Breast epithelium (tissue), 4 donors: ENCODE results near the gene HM13. TPM values are rescaled to one million over a fixed set of nuclear protein-coding genes. Genes with fewer than 3 reads are reported as not detected.
A peak's percentile ranks its signal among the peaks of the same experiment; 100 is the strongest.
"Not testable (repeated sequence)": the region's sequence is repeated elsewhere in the genome, so short reads cannot be mapped to it uniquely, and the experiment has no call there.

ENCODE experiments used
- DNase-seq, 2 donors: peaks; one replicate each; pipeline ENCODE4 v3.0.0-alpha.2; 2019; ENCODE audit warnings: low spot score in 2 of 2
- H3K27ac ChIP-seq, 2 donors: fragments of 200-600 bp; sonication (generic) in 1 of 2; one replicate each; pipeline ENCODE4 v1.5.1; 2016 to 2019; ENCODE audit warnings: mild to moderate bottlenecking in 1 of 2
- H3K27me3 ChIP-seq, 2 donors: fragments of 200-600 bp; sonication (generic) in 1 of 2; one replicate each; pipeline versions ENCODE4 v1.5.1 to v1.6.0; 2017 to 2019; ENCODE audit warnings: control low read depth in 1 of 2, mild to moderate bottlenecking in 1 of 2
- H3K36me3 ChIP-seq: fragments of 200-600 bp; one replicate; pipeline ENCODE4 v1.5.1; 2019
- H3K4me1 ChIP-seq, 2 donors: fragments of 200-600 bp; sonication (generic); one replicate each; pipeline ENCODE4 v1.5.1; 2016 to 2019; ENCODE audit warnings: control low read depth in 1 of 2
- H3K4me3 ChIP-seq, 3 donors: fragments of 200-600 bp; sonication (generic); 1 replicate in 2 of 3; 2 replicates in 1 of 3; pipeline ENCODE4 v1.5.1; 2016 to 2019; ENCODE audit warnings: mild to moderate bottlenecking in 3 of 3, moderate library complexity in 2 of 3
- H3K9me3 ChIP-seq, 2 donors: fragments of 200-600 bp; sonication (generic) in 1 of 2; one replicate each; pipeline ENCODE4 v1.5.1; 2016 to 2019; ENCODE audit warnings: control low read depth in 1 of 2
- POLR2A ChIP-seq: fragments of 450-650 bp; IDR thresholded peaks from one replicate; pipeline ENCODE4 v1.6.1; 2016; ENCODE audit warnings: antibody characterized with exemption, mild to moderate bottlenecking, moderate library complexity
- POLR2AphosphoS5 ChIP-seq, 3 donors: sonication (generic); formaldehyde crosslinking; IDR thresholded peaks; one replicate each; pipeline ENCODE4 v1.6.1; 2017; ENCODE audit warnings: antibody characterized with exemption in 3 of 3
- intact Hi-C: fragments of 100-400 bp; cut with DNase I; formaldehyde crosslinking; loops from one replicate; pipeline ENCODE4 v1.15.1; 2023; ENCODE audit warnings: low total_unique reads
- total RNA-seq, 3 donors: library from RNA; depleted of rRNA; stranded (reverse); fragments of >200 nt; gene quantifications; one replicate each; pipeline ENCODE4 v1.1.0, GENCODE V29; 2016
- TF ChIP-seq, protein P1 (sequence below), 3 donors: fragments of 450-650 bp; IDR thresholded peaks; one replicate each; pipeline ENCODE4 v1.5.1; 2016 to 2017; ENCODE audit warnings: antibody characterized with exemption in 3 of 3, mild to moderate bottlenecking in 3 of 3, moderate library complexity in 3 of 3

Gene HM13
- total RNA-seq, 3 donors from 2014 or later = 44.2 to 73.7 (median 53.1) TPM

DNA sequence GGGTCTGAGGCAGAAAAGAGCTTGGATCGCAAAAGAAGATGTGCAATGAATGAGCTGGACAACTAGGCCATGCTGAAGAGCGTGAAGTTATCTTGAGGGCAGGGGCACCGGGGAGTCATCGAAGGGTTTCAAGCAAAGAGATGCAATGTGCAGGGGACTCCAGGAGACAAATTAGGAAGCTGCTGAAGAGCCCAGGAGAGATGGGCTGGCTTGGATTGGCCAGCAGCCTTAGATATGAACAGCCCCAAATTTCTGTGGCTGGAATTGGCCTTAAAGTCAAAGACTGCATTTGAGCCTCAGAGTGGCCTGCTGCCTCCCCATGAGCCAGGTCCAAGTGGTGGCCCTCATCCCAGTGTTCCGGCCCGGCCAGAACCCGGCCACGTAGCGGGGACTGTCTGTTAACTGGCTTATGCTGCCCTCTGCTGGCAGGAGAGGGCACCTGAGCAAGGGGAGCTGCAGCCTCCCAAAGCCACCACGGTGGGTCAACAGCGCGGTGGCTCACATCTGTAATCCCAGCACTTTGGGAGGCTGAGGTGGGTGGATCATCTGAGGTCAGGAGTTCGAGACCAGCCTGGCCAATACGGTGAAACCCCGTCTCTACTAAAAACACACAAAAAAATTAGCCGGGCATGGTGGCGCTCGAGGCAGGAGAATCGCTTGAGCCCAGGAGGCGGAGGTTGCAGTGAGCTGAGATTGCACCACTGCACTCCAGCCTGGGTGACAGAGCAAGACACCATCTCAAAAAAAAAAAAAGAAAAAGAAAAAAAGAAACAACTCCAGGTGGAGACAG is 11.2 kb upstream of the HM13 start:
- H3K27me3 ChIP-seq, H3K36me3 ChIP-seq, H3K9me3 ChIP-seq, H3K4me3 ChIP-seq, H3K27ac ChIP-seq, H3K4me1 ChIP-seq, intact Hi-C loops: not testable (repeated sequence)
- TF ChIP-seq, protein P1, sequence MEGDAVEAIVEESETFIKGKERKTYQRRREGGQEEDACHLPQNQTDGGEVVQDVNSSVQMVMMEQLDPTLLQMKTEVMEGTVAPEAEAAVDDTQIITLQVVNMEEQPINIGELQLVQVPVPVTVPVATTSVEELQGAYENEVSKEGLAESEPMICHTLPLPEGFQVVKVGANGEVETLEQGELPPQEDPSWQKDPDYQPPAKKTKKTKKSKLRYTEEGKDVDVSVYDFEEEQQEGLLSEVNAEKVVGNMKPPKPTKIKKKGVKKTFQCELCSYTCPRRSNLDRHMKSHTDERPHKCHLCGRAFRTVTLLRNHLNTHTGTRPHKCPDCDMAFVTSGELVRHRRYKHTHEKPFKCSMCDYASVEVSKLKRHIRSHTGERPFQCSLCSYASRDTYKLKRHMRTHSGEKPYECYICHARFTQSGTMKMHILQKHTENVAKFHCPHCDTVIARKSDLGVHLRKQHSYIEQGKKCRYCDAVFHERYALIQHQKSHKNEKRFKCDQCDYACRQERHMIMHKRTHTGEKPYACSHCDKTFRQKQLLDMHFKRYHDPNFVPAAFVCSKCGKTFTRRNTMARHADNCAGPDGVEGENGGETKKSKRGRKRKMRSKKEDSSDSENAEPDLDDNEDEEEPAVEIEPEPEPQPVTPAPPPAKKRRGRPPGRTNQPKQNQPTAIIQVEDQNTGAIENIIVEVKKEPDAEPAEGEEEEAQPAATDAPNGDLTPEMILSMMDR (IDR thresholded peaks at IDR 0.05) = peak; percentile 52 to 96 (median 87)
- peak in 1 of 3 donors; percentile 43 for TF ChIP-seq POLR2AphosphoS5 (IDR thresholded peaks at IDR 0.05)
- DNase-seq = peak; percentile 59 to 76

DNA sequence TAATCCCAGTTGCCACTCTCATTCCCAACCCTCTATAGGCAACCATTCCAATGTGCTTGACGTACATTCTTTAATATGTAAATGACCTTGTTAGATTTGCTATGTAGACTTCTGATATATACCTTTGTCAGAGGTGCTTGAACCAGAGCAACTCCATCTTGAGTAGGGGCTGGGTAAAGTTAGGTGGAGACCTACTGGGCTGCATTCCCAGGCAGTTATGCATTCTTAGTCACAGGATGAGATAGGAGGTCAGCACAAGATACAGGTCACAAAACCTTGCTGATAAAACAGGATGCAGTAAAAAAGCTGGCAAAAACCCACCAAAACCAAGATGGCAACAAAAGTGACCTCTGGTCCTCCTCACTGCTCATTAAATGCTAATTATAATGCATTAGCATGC is 8.3 kb upstream of the HM13 start:
- Histone ChIP-seq H3K27me3 (no peaks in the 10 kb centered on the region), H3K9me3 (no peaks in the 10 kb centered on the region), H3K4me1 (no peaks in the 10 kb centered on the region), H3K4me3 (no peak overlapping the region), H3K36me3 (no peaks in the 10 kb centered on the region), H3K27ac (no peak overlapping the region)
- intact Hi-C loops = no loop called here
- no peak for DNase-seq
- TF ChIP-seq POLR2AphosphoS5 (IDR thresholded peaks at IDR 0.05) (no peak), POLR2A (no peak)
- TF ChIP-seq, protein P1 (IDR thresholded peaks at IDR 0.05) = no peak

DNA sequence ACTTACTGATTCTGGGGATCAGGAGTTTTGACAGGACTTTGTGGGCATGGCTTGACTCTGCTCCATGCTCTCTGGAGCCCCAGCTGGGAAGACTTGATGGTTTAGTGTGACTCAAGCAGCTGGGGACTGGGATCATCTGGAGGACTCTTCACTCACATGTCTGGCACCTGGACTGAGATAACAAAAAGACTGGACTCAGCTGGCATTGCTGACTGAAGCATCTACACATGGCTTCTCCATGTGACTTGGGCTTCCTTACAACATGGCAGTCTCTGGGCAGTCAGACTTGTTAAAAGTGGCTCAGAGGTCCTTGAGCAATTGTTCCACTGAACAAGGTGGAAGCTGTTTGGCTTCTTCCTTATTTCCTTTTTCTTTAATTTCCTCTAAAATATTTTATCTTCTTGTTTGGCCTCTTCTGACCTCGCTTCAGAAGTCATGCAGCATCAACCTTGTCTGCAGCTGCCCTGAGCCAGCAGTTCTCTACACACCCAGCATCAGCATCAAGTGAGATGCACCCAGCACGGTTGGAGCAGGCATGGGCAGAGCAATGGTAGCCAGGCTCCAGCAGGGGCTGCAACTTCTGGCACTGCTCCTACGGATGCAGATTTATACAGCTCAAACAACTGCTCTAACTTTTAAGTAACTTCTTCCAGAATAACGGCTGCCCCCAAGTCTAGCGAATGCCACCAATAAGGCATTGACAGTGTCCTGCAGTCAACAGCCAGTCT is 5.6 kb upstream of the HM13 start:
- H3K27ac ChIP-seq = no peak overlapping the region
- no peak overlapping the region for H3K4me3 ChIP-seq
- H3K9me3 ChIP-seq = no peaks in the 10 kb centered on the region
- DNase-seq = no peak
- H3K4me1 ChIP-seq = no peaks in the 10 kb centered on the region
- TF ChIP-seq POLR2AphosphoS5 (IDR thresholded peaks at IDR 0.05) = no peak
- TF ChIP-seq POLR2A = no peak
- TF ChIP-seq, protein P1 (IDR thresholded peaks at IDR 0.05) = no peak
- intact Hi-C loops = no loop called here
- H3K27me3 ChIP-seq = no peaks in the 10 kb centered on the region
- no peaks in the 10 kb centered on the region for H3K36me3 ChIP-seq

DNA sequence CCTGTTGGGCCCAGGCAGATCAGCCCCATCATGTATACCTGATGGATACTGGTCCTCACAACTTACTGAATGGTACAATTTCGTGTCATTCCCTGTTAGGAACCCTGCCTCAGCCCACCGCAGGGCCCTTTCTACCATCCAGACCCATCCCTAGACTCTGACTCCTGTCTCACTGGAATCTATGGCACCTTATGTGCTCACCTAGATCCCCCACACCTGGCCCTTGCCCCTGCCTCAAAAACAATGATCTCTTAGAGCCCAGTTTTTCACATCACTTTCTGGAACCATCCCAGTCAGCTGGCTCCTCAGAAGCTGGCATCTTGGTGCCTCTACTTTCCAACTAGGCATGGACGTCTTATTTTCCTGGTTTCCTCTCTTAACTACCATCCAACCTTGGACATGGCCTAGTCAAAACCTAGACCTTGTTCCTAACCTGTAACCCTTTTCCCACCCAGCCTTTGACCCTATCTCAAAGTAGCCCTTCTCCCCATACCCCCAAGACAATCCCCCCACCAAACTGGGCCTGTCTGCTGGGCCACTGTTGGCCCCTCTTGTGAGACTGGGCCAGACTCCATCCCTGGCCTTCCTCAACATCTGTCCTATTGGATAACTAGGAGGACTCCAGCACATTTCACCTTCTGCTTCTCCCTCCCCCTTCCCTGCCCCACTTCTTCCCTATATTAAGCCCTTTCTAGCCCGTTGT is 981 bp downstream of the HM13 start:
- DNase-seq = no peak
- peak overlapping the region; percentile 82 to 89 for H3K27ac ChIP-seq
- H3K9me3 ChIP-seq = no peaks in the 10 kb centered on the region
- no peaks in the 10 kb centered on the region for H3K27me3 ChIP-seq
- H3K4me1 ChIP-seq = peaks cover 0 to 25% of the 10 kb centered on the region in 2 donors
- intact Hi-C loops = no loop called here
- no peaks in the 10 kb centered on the region for H3K36me3 ChIP-seq
- TF ChIP-seq POLR2AphosphoS5 (IDR thresholded peaks at IDR 0.05) (no peak), POLR2A (no peak)
- TF ChIP-seq, protein P1 (IDR thresholded peaks at IDR 0.05) = no peak
- H3K4me3 ChIP-seq = peak overlapping the region; percentile 79 to 98 (median 95)
